ENCODE measurements around the gene ADAMTS6. TPM values are rescaled to one million over a fixed set of nuclear protein-coding genes. Genes with fewer than 3 reads are reported as not detected.
"Not testable (repeated sequence)": the region's sequence is repeated elsewhere in the genome, so short reads cannot be mapped to it uniquely, and the experiment has no call there.

ADAMTS6 gene
- total RNA-seq, 2 donors from 2014 or later: 2.0 to 3.8 TPM

DNA sequence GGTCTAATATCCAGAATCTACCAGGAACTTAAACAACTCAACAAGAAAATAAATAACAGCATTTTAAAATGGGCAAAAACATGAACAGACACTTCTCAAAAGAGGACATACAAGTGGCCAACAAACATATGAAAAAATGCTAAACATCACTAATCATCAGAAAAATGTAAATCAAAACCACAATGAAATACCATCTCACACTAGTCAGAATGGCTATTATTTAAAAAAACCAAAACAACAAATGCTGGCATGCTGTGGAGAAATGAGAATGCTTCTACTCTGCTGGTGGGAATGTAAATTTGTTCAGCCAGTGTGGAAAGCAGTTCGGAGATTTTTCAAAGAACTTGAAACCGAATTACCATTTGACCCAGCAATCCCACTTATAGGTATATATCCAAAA lies 63.1 kb downstream of the ADAMTS6 start:
- H3K36me3 Mint-ChIP-seq: peaks cover 17 to 18% of the 10 kb centered on the region in 2 donors
- no peak for ATAC-seq
- H3K9me3 Mint-ChIP-seq: peaks cover 10 to 25% of the 10 kb centered on the region in 2 donors

DNA sequence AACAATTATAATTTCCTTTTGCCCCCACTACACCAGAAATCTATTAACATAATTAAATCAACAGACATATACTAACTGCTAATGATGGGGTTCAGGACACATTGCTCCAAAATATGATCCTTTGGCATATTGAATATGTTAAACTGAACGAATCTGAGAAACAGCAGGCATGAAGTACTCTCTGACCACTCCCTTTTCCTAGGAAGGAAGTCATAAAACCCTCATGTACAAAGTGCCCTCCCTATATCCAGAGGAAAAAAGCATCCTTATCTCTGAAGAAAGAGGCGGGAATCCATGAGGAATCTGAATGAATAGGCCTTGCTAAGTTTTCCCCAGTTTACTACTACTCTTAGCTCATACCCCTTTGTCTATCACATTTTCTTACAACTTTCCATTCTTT lies 67.9 kb downstream of the ADAMTS6 start:
- Mint-ChIP-seq H3K36me3 (peaks cover 4 to 12% of the 10 kb centered on the region in 2 donors), H3K27ac (no peak overlapping the region), H3K9me3 (peaks cover 6 to 11% of the 10 kb centered on the region in 2 donors)
- ATAC-seq: no peak
- DNase-seq (ENCODE audit: low spot score in 2 of 2): no peak

More for the DNA sequence above, 63.1 kb downstream of the ADAMTS6 start:
- DNase-seq (ENCODE audit: low spot score in 2 of 2): no peak
- no peak overlapping the region for H3K27ac Mint-ChIP-seq

DNA sequence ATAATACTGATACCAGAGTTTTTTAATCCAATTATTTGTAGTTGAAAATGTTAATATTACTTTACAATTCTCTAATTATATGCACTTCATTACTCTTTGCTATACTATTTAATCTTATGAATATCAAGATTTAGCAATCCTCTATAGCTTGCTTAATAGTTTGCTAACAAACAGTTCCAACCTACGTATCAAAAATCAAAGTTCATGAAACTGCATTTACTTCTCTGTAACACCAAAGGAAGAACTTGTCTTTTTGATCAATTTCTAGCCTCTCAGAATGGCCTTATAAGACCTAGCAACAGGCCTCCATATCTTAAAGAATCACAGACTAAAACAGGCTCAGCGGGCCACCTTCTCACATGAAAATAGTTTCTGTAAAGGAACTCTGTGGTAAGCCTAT lies 68.9 kb downstream of the ADAMTS6 start:
- Mint-ChIP-seq H3K27ac (no peak overlapping the region), H3K36me3 (peaks cover 7% of the 10 kb centered on the region in 2 donors), H3K9me3 (peaks cover 6 to 10% of the 10 kb centered on the region in 2 donors)
- no peak for DNase-seq (ENCODE audit: low spot score in 2 of 2)
- ATAC-seq: no peak

DNA sequence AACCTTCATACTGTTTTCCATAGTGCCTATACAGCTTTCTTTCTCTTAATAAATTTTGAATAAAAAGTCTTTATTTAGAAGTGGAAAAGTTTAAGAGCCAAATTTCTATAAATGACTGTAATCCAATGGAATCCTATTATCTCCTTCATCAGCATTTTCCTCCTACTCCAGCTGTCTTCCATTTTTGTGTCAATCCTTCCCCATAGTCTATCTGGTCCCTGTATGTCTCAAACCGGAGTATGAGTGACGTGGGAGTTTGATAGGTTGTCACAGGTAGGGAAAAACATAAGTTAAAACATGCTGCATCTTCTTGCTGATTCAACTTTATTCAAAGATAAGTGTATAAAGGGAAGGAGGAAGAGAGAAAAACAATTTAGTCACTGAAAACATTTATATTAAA lies 70.4 kb downstream of the ADAMTS6 start:
- ATAC-seq (no peak), DNase-seq (ENCODE audit: low spot score in 2 of 2) (no peak)
- Mint-ChIP-seq H3K36me3 (peaks cover 7 to 14% of the 10 kb centered on the region in 2 donors), H3K9me3 (peaks cover 0 to 4% of the 10 kb centered on the region in 2 donors), H3K27ac (no peak overlapping the region)

DNA sequence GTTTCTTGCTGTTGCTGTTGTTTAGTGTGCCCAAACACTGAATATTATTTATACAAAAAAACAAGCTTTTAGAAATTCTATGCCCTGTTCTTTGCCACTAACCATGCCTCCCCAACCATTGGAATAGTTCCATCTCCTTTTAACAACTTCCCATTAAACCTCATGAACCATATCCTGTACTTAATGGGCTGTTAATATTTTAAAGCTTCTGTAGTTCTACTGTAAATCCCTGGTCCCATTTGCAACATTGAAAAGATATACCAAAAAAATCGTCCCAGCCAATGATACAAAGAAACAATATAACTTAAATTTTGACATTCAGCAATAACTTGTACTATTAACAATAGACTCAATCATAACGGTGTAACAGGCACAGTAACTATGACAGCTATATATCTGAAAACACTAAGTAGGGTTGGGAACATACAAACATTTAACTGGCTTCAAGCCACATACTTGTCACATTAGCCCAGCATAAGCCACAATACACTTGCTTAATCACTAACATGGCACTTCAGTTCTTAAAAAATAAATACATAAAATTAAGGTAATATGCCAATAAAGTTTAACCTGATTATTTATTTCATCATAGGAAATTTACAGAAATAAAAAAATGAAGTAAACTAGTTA lies 86.1 kb downstream of the ADAMTS6 start:
- Mint-ChIP-seq H3K9me3 (no peaks in the 10 kb centered on the region), H3K36me3 (no peaks in the 10 kb centered on the region), H3K27ac (no peak overlapping the region)
- no peak for ATAC-seq
- DNase-seq (ENCODE audit: low spot score in 2 of 2): no peak

DNA sequence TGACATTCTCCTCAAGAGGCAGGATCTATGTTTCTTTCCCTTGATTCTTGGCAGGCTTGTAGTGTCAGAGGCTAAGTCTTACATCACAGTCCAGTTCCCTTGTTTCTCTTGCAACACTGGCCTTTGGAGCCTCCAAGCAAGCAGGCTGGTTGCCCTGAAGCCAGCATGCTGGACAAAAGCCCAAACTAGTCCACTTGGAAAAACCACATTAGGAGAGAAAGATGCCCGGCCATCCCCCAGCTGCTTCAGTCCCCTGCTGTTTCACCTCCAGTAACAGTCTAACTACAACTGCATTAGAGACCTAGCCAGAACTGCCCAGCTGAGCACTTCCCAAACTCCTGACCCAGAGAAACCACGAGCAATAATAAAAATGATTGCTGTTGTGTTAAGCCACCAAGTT lies 87.6 kb downstream of the ADAMTS6 start:
- ATAC-seq (no peak), DNase-seq (ENCODE audit: low spot score in 2 of 2) (no peak)
- no peak overlapping the region for H3K27ac Mint-ChIP-seq
- no peaks in the 10 kb centered on the region for H3K36me3 Mint-ChIP-seq
- H3K9me3 Mint-ChIP-seq: no peaks in the 10 kb centered on the region

DNA sequence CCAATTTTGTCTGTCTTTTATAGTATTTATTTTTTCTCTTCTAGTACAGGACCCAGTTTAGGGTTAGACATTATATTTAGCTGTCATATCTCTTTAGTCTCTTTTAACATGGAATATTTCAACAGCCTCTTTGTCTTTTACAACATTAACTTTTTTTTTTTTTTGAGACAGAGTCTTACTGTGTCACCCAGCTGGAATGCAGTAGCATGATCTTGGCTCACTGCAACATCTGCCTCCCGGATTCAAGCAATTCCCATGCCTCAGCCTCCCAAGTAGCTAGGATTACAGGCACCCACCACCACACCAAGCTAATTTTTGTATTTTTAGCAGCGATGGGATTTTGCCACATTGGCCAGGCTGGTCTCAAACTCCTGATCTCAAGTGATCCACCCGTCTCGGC lies 90.1 kb downstream of the ADAMTS6 start:
- ATAC-seq (no peak), DNase-seq (ENCODE audit: low spot score in 2 of 2) (no peak)
- Mint-ChIP-seq H3K9me3 (no peaks in the 10 kb centered on the region), H3K27ac (no peak overlapping the region), H3K36me3 (no peaks in the 10 kb centered on the region)

DNA sequence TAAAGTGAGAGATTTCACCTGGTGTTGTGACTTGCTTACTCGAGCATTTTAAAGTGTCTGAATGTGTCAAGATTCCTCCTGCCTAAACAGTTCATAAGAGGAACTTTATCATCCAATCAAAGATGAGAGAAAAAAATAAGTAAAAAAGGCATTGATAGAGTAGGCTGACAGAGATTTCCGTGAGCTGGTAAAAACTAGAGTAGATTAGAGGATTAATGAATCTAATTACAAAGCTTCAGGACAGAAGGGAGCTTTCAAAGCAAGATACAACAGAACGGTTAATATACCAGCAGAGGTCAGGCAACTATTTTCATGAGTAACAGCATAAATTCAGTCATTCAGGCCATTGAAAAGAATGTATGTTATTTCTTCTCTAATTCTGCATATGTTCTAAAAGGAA lies 91.5 kb downstream of the ADAMTS6 start:
- ATAC-seq (no peak), DNase-seq (ENCODE audit: low spot score in 2 of 2) (no peak)
- Mint-ChIP-seq H3K9me3 (no peaks in the 10 kb centered on the region), H3K36me3 (no peaks in the 10 kb centered on the region), H3K27ac (no peak overlapping the region)

DNA sequence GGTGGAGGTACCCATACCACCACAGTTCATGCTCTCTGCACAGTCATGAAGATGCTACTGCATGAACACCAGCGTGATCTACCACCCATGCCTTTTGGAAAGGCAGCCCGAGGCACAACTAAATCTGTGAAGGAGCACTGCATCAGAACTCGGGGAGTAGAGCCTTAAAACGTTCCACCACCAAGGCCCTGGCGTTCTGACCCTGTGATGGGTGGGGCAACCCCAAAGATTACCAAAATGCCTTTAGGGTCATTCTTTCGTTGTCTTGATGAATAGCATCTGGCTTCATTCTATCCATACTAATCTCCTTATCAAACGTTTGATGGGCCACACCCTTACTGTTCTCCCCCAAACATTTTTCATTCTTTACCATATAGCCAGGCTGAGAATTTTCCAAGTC lies 97.9 kb downstream of the ADAMTS6 start:
- Mint-ChIP-seq H3K36me3 (no peaks in the 10 kb centered on the region), H3K9me3 (no peaks in the 10 kb centered on the region), H3K27ac (no peak overlapping the region)
- DNase-seq (ENCODE audit: low spot score in 2 of 2) (no peak), ATAC-seq (no peak)

DNA sequence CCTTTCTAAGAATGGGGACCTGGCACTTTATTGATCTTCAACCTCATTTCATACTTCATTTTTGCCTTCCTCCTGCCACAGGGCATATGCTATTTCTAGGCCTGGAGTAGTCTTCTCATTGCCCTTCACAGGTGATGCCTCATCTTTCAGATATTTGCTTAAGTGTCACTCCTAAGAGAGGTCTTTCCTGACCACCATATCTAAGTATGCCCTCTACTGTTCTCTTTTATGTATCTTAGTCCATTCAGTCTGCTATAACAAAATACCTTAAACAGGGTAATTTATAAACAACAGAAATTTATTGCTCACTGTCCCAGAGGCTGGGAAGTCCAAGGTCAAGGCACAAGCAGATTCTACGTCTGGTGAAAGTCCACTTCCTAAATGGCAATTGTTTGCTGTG lies 99.1 kb downstream of the ADAMTS6 start:
- Mint-ChIP-seq H3K9me3 (no peaks in the 10 kb centered on the region), H3K27ac (no peak overlapping the region), H3K36me3 (no peaks in the 10 kb centered on the region)
- ATAC-seq: no peak
- DNase-seq (ENCODE audit: low spot score in 2 of 2): no peak

DNA sequence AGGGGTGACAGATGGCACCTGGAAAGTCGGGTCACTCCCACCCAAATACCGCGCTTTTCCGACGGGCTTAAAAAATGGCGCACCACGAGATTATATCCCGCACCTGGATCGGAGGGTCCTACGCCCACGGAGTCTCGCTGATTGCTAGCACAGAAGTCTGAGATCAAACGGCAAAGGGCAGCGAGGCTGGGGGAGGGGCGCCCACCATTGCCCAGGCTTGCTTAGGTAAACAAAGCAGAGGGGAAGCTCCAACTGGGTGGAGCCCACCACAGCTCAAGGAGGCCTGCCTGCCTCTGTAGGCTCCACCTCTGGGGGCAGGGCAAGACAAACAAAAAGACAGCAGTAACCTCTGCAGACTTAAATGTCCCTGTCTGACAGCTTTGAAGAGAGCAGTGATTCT lies 111.2 kb downstream of the ADAMTS6 start:
- not testable (repeated sequence) for H3K9me3 Mint-ChIP-seq; DNase-seq (ENCODE audit: low spot score in 2 of 2); H3K27ac Mint-ChIP-seq; H3K36me3 Mint-ChIP-seq; ATAC-seq

DNA sequence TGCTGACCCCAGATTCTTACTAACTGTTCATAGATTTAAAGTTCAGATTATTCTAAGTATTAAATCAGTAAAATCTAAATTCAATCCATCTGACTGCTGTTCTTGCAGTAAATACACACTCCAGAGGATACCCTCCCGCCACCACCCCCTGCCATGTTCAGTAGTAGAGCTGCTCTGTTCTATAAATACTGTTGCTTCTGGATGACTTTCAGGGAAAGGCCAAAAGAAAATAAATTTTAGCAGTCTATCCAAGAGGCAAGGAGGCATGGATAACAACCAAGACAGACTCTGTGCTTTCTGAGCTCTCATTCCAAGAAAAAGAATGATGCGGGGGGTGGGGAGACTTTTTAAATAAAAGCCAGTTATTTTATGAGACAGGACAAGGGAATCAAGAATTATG lies 115.1 kb downstream of the ADAMTS6 start:
- ATAC-seq: no peak
- Mint-ChIP-seq H3K9me3 (no peaks in the 10 kb centered on the region), H3K36me3 (no peaks in the 10 kb centered on the region), H3K27ac (peak overlapping the region in 1 of 2 donors; percentile 3)
- no peak for DNase-seq (ENCODE audit: low spot score in 2 of 2)

DNA sequence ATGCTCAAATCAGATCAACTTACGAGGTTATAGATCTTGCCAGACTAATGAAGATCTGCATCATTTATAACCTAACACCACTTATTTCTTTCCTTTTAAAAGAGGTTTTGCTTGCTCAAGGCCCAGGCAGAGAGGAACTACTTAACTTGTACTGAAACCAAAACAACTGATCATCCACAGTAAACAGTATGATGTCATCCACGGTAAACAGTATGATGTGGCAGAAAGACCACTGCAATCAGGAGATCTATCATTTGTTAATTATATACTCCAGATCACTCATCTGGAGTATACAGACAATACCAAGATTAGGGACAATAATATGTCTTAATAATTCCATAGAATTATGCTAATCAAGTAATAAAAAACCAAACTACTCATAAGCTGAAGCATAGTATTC lies 116.8 kb downstream of the ADAMTS6 start:
- Mint-ChIP-seq H3K9me3 (no peaks in the 10 kb centered on the region), H3K36me3 (no peaks in the 10 kb centered on the region), H3K27ac (no peak overlapping the region)
- no peak for DNase-seq (ENCODE audit: low spot score in 2 of 2)
- ATAC-seq: no peak

DNA sequence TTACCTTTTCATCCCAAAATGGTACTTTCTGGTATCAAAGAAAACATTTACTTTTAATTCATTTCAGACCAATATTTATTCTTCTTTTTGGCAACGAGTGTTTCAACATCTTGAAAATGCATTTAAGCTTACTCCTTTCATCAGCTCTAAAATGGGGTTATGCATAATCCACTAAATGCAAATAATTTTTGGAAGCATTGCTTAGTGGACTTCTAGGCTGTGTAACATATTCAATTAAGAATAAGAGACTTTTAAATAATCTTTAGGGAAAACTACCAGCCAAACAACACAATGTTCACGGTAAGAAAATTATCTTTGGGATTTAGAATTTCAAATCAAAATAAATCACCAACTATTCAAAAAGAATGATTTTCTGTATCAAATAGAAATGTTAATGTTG lies 118.2 kb downstream of the ADAMTS6 start:
- H3K9me3 Mint-ChIP-seq: no peaks in the 10 kb centered on the region
- H3K36me3 Mint-ChIP-seq: no peaks in the 10 kb centered on the region
- ATAC-seq: no peak
- DNase-seq (ENCODE audit: low spot score in 2 of 2): no peak
- no peak overlapping the region for H3K27ac Mint-ChIP-seq

DNA sequence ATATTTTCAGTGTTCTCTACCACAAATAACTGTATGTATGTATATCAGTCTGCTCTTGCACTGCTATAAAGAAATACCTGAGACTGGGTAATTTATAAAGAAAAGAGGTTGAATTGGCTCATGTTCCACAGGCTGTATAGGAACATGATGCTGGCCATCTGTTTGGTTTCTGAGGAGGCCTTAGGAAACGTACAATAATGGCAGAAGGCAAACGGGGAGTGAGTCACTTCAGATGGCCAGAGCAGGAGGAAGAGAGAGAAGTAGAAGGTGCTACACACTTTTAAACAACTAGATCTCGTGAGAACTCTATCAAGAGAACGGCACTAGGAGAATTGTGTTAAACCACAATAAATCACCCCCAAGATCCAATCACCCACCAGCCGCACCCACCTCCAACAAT lies 121.7 kb downstream of the ADAMTS6 start:
- Mint-ChIP-seq H3K9me3 (no peaks in the 10 kb centered on the region), H3K27ac (no peak overlapping the region), H3K36me3 (no peaks in the 10 kb centered on the region)
- ATAC-seq (no peak), DNase-seq (ENCODE audit: low spot score in 2 of 2) (no peak)

DNA sequence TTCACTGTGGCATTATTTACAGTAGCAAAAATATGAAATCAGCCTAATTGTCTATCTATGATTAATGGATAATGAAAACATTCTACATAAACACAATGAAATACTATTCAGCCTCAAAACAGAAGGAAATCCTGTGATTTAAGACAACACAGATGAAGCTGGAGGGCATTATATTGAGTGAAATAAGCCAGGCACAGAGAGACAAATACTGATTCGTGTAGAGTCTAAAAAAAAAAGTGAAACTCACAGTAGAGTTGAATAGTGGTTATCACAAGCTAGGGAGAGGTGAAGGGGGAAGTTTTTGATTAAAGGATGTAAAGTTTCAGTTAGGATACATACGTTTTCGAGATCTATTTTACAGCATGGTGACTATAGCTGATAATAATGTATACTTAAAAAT lies 122.2 kb downstream of the ADAMTS6 start:
- no peak overlapping the region for H3K27ac Mint-ChIP-seq
- no peaks in the 10 kb centered on the region for H3K36me3 Mint-ChIP-seq
- DNase-seq (ENCODE audit: low spot score in 2 of 2) (no peak), ATAC-seq (no peak)
- H3K9me3 Mint-ChIP-seq: no peaks in the 10 kb centered on the region

DNA sequence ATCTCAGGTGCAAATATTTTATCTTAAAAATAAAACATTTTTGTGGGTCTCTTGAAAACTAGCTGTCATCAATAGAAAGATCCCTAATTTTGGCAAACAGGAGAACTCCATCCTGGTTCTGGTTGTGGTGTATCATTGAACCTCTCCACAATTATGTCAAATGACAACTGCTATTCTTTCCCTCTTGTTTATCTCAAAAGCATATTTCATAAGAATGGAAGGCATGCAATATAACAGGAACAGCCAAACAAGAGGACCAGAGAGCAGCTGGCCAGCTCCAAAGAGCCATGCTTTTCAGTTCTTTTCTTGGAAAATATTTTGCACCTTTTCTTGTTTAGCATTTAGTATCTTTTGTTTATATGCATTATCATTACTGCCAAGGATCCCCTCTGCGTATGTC lies 125.4 kb downstream of the ADAMTS6 start:
- H3K27ac Mint-ChIP-seq: no peak overlapping the region
- DNase-seq (ENCODE audit: low spot score in 2 of 2) (no peak), ATAC-seq (no peak)
- H3K36me3 Mint-ChIP-seq: no peaks in the 10 kb centered on the region
- H3K9me3 Mint-ChIP-seq: no peaks in the 10 kb centered on the region

DNA sequence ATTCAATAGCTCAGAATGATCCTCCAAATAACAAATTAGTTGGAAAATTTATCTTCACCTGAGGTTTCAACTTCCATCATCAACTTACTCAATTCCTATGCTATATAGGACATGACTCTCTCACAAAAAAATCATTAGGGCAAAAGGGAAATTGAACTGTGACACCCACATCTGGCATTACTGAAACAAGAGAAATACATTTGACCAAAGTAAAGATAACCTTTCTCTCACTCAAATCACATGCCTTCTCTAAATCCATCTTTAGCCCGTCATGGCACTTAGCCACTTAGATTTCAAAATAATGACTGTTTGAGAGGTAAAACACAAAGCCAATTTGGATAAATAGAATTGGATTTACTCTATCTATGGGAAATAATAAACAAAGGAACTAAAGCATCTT lies 126.4 kb downstream of the ADAMTS6 start:
- no peak overlapping the region for H3K27ac Mint-ChIP-seq
- no peak for DNase-seq (ENCODE audit: low spot score in 2 of 2)
- H3K36me3 Mint-ChIP-seq: no peaks in the 10 kb centered on the region
- ATAC-seq: no peak
- H3K9me3 Mint-ChIP-seq: no peaks in the 10 kb centered on the region

DNA sequence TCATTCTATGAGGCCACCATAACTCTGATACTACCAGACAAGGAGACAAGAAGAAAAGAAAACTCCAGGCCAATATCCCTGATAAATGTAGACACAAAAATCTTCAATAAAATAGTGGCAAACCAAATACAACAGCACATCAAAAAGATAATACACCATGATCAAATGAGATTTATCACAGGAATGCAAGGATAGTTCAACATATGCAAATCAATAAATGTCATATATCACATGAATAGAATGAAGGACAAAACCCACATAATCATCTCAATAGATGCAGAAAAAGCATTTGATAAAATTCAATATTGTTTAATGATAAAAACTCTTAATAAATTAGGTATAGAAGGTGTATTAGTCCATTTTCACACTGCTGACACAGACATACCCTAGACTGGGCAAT lies 139.9 kb downstream of the ADAMTS6 start:
- no peak for DNase-seq (ENCODE audit: low spot score in 2 of 2)
- no peak for ATAC-seq
- Mint-ChIP-seq H3K27ac (no peak overlapping the region), H3K36me3 (peaks cover 19 to 21% of the 10 kb centered on the region in 2 donors), H3K9me3 (peaks cover 24 to 34% of the 10 kb centered on the region in 2 donors)
